Hypothalamus (tissue), 51 donors: ENCODE measurements around the gene TCERG1L.

Experiments
- DNase-seq, 51 donors: peaks; one replicate each; lab custom pipeline; 2025; lab: John Stamatoyannopoulos, UW

Gene TCERG1L

GRCh38 chr10:131131726-131132591 lies 179.6 kb downstream of the TCERG1L start:
- peak in 1 of 51 donors; percentile 50 for DNase-seq

GRCh38 chr10:131130025-131130424 lies 181.5 kb downstream of the TCERG1L start:
- no peak for DNase-seq

GRCh38 chr10:131129544-131129943 lies 182.0 kb downstream of the TCERG1L start:
- DNase-seq = no peak

GRCh38 chr10:131128731-131129130 lies 182.8 kb downstream of the TCERG1L start:
- DNase-seq = no peak

- DNase-seq = no peak
Measured at GRCh38 chr10:131127610-131128009, 183.9 kb downstream of the TCERG1L start.

- no peak for DNase-seq
Measured at GRCh38 chr10:131127138-131127589, 184.4 kb downstream of the TCERG1L start.

- peak in 21 of 51 donors; percentile 6 to 52 (median 23) for DNase-seq
Measured at GRCh38 chr10:131126321-131127137, 185.0 kb downstream of the TCERG1L start.

- no peak for DNase-seq
Measured at GRCh38 chr10:131125511-131126225, 185.9 kb downstream of the TCERG1L start.

GRCh38 chr10:131124945-131125344 lies 186.6 kb downstream of the TCERG1L start:
- no peak for DNase-seq

- no peak for DNase-seq
Measured at GRCh38 chr10:131123496-131123895, 188.0 kb downstream of the TCERG1L start.

- DNase-seq = no peak
Measured at GRCh38 chr10:131121511-131122035, 189.9 kb downstream of the TCERG1L start.

GRCh38 chr10:131119626-131120355 lies 191.7 kb downstream of the TCERG1L start:
- DNase-seq = no peak

- no peak for DNase-seq
Measured at GRCh38 chr10:131117416-131118212, 193.9 kb downstream of the TCERG1L start.

- no peak for DNase-seq
Measured at GRCh38 chr10:131116991-131117375, 194.5 kb downstream of the TCERG1L start.

- no peak for DNase-seq
Measured at GRCh38 chr10:131116216-131116990, 195.1 kb downstream of the TCERG1L start.

GRCh38 chr10:131115801-131116200 lies 195.7 kb downstream of the TCERG1L start:
- DNase-seq = no peak

GRCh38 chr10:131115321-131115720 lies 196.2 kb downstream of the TCERG1L start:
- DNase-seq = no peak

GRCh38 chr10:131114846-131115245 lies 196.7 kb downstream of the TCERG1L start:
- no peak for DNase-seq
